Right lobe of liver (tissue), 6 donors: Measurements from ENCODE around the gene GIT2. TPM values are rescaled to one million over a fixed set of nuclear protein-coding genes. Genes with fewer than 3 reads are reported as not detected.
A peak's percentile ranks its signal among the peaks of the same experiment; 100 is the strongest.

Experiments used
- ATAC-seq, 4 donors: fragments of 200-7000 bp; cut with Tn5 transposase; one replicate each; pipeline ENCODE4 v1.9.1; 2020; ENCODE audit warnings: mild to moderate bottlenecking in 4 of 4, moderate library complexity in 4 of 4
- DNase-seq, 3 donors: peaks; one replicate each; pipeline ENCODE4 v3.0.0-alpha.2; 2020
- H3K27ac ChIP-seq, 3 donors: fragments of 200-600 bp; one replicate each; pipeline ENCODE4 v1.8.0; 2022
- H3K27me3 ChIP-seq, 2 donors: fragments of 200-600 bp; one replicate each; pipeline ENCODE4 v1.8.0; 2022
- H3K36me3 ChIP-seq, 4 donors: fragments of 200-600 bp; sonication (generic) in 1 of 4; one replicate each; pipeline versions ENCODE4 v1.5.1 to v1.8.0; 2017 to 2022; ENCODE audit warnings: control low read depth in 1 of 4
- H3K4me1 ChIP-seq, 4 donors: fragments of 200-600 bp; sonication (generic) in 1 of 4; one replicate each; pipeline versions ENCODE4 v1.5.1 to v1.8.0; 2017 to 2022; ENCODE audit warnings: control low read depth in 1 of 4
- H3K4me3 ChIP-seq, 3 donors: fragments of 200-600 bp; one replicate each; pipeline ENCODE4 v1.8.0; 2022
- H3K9me3 ChIP-seq, 4 donors: fragments of 200-600 bp; sonication (generic) in 1 of 4; one replicate each; pipeline versions ENCODE4 v1.5.1 to v1.8.0; 2017 to 2022; ENCODE audit warnings: control low read depth in 1 of 4
- CTCF ChIP-seq, 4 donors: fragments of 200-600 bp in 3 of 4; fragments of 450-650 bp in 1 of 4; IDR thresholded peaks; one replicate each; pipeline versions ENCODE4 v1.5.1 to v1.8.0; 2016 to 2022; ENCODE audit warnings: antibody characterized with exemption in 4 of 4, mild to moderate bottlenecking in 2 of 4
- POLR2A ChIP-seq: fragments of 450-650 bp; IDR thresholded peaks from one replicate; pipeline ENCODE4 v1.6.1; 2017; ENCODE audit warnings: antibody characterized with exemption, mild to moderate bottlenecking
- WGBS: methylation state at CpG from one replicate; pipeline ENCODE4 v1.1.6; 2018; ENCODE audit warnings: low coverage, low lambda C conversion rate; ENCODE audit not compliant: insufficient coverage; ENCODE audit errors: missing lambda C conversion rate; 5-methylcytosine and 5-hydroxymethylcytosine counted together
- intact Hi-C, 2 donors: fragments of 100-400 bp; cut with DNase I; formaldehyde crosslinking; loops; one replicate each; pipeline versions ENCODE4 v1.11.2 to v1.14.1; 2022
- total RNA-seq, 6 experiments: library from RNA; depleted of rRNA in 2 of 6; stranded (reverse); fragments of >200 nt in 2 of 6; fragmentation: NEBNext Ultra II Directional in 3 of 6; extraction: Animal tissue kit (Norgen Biotek cat#: 25700) in 3 of 6; gene quantifications; one replicate each; pipeline versions ENCODE4 v1.1.0 to v1.2.4, GENCODE V29; 2016 to 2023
- donor health status: DM: no; HTN: yes; CAD: no.
- donor health status: DM: no; HTN: no; CAD: no.
- donor health status: DM: no; HTN: no; CAD: no.
- donor health status: DM: no; HTN: yes; CAD: no.
- donor health status: DM: no; HTN: yes; CAD: no.

Gene GIT2
- total RNA-seq, 6 experiments from 2014 or later: 13.3 to 24.8 (median 16.8) TPM

DNA sequence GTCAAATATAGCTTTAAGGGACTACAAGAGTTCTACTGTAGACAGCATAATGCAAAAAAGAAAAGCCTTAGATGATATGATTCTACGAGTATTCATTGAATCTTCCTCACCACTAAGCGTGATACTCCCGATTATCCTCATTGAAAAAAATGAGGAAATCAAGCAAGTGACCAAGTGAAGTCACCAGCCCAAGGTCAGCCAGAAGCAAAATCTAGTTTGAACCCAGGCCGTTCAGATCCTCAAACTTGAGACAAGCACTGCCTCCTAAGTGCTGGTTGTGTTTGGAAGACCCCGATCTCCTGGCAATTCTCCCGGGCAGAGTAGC, 845 bp downstream of the GIT2 start:
- peak overlapping the region; percentile 85 to 97 (median 90) for H3K27ac ChIP-seq
- H3K36me3 ChIP-seq: peaks cover 0 to 11% (median 3%) of the 10 kb centered on the region in 4 donors
- H3K9me3 ChIP-seq: no peaks in the 10 kb centered on the region
- H3K4me3 ChIP-seq: peak overlapping the region; percentile 95 to 99 (median 98)
- TF ChIP-seq CTCF (IDR thresholded peaks at IDR 0.05) (no peak), POLR2A (no peak)
- intact Hi-C loops: no loop called here
- H3K4me1 ChIP-seq: peaks cover 0 to 13% (median 3%) of the 10 kb centered on the region in 4 donors
- no peak for DNase-seq
- peak in 2 of 4 donors; percentile 2 to 13 for ATAC-seq
- no peaks in the 10 kb centered on the region for H3K27me3 ChIP-seq
- 0% methylated on average over 4 of the region's 6 CpGs for WGBS

DNA sequence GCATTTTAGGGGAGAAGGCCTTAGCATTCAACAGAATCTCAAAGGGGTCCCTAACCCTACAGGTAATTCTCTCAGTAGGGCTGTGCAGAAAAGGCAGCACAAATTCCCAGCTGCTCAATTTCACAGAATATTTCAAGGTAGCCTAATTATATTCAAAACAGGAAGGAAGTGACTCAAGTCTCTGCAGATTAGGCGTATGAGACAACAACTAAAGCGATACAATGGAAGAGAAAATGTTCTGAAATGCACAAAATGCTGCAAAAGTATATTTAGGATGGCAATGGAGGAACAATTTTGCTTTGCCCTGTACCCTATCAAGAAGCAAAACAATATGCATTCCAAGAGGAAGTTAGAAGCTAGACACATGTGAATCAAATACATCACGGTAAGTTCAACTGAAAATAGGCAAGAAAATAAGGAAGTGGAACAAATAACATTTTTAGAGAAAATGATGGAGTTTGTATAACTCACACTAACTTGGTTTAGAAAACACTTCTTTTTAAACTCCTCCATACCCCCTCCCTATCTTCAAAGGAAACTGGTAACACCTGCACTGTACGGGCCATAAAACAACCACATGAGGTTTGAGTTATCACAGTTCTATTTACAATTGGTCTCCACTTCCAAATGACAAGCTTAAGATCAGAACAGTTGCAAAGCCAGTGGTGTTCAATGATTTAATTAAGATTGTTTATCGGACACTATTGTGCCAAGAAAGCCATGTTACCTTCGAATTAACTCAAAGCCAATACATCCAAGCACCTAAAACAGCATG, 1.6 kb downstream of the GIT2 start:
- ATAC-seq (no peak), DNase-seq (no peak)
- intact Hi-C loops: no loop called here
- no peaks in the 10 kb centered on the region for H3K9me3 ChIP-seq
- no peaks in the 10 kb centered on the region for H3K27me3 ChIP-seq
- peak overlapping the region; percentile 95 to 99 (median 98) for H3K4me3 ChIP-seq
- H3K27ac ChIP-seq: peak overlapping the region in 2 of 3 donors; percentile 90 to 97
- WGBS: 38% methylated on average over 6 of the region's 6 CpGs
- TF ChIP-seq POLR2A: no peak
- no peak for TF ChIP-seq CTCF (IDR thresholded peaks at IDR 0.05)
- peaks cover 0 to 17% (median 3%) of the 10 kb centered on the region in 4 donors for H3K36me3 ChIP-seq
- H3K4me1 ChIP-seq: peaks cover 0 to 13% (median 3%) of the 10 kb centered on the region in 4 donors

- Histone ChIP-seq H3K4me3 (no peak overlapping the region), H3K27ac (no peak overlapping the region), H3K4me1 (peaks cover 0 to 13% (median 3%) of the 10 kb centered on the region in 4 donors), H3K9me3 (no peaks in the 10 kb centered on the region), H3K27me3 (no peaks in the 10 kb centered on the region), H3K36me3 (peaks cover 0 to 32% (median 9%) of the 10 kb centered on the region in 4 donors)
- intact Hi-C loops: no loop called here
- DNase-seq: no peak
- WGBS: 66% methylated on average over 2 of the region's 2 CpGs
- TF ChIP-seq POLR2A (no peak), CTCF (IDR thresholded peaks at IDR 0.05) (no peak)
- no peak for ATAC-seq
Measured at GRCh38 chr12:109993091-109993490, 3.1 kb downstream of the GIT2 start.

DNA sequence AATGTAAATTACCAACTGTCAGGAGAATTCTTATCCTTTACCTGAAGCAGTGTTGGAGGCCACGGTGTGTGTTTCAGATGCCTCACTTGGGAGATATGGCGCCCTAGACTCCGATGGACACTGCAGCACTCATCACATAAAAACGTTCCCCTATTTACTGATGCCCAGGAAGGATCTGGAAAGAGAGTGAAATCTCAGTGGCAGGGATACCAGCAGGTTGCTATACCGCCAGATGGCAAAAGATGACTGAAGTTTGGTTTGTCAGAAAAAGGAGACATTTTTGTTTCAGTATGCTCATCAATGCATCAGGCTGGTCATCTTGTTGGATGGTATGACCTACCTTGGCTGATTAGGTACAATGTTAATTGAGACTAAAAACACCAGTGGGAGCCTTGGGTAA, 4.6 kb downstream of the GIT2 start:
- H3K36me3 ChIP-seq: peaks cover 0 to 41% (median 12%) of the 10 kb centered on the region in 4 donors

More for the DNA sequence above, 4.6 kb downstream of the GIT2 start:
- DNase-seq: no peak
- no peak overlapping the region for H3K27ac ChIP-seq
- intact Hi-C loops: no loop called here
- H3K9me3 ChIP-seq: no peaks in the 10 kb centered on the region
- no peak for TF ChIP-seq POLR2A
- no peak for TF ChIP-seq CTCF (IDR thresholded peaks at IDR 0.05)
- H3K4me1 ChIP-seq: peaks cover 0 to 13% (median 3%) of the 10 kb centered on the region in 4 donors
- no peak overlapping the region for H3K4me3 ChIP-seq
- no peak for ATAC-seq
- WGBS: 95% methylated on average over 4 of the region's 5 CpGs
- no peaks in the 10 kb centered on the region for H3K27me3 ChIP-seq
